RWPE1 (cell line): ENCODE results near the gene SLC35A5.

Experiments used
- CTCF ChIA-PET: fragments of 350-600 bp; sonication (Branson Sonifier 250); formaldehyde crosslinking; extraction: SDS; loops from one replicate; lab custom pipeline; 2021; lab: Yijun Ruan, JAX
- POLR2A ChIA-PET: fragments of 400-600 bp; formaldehyde crosslinking; extraction: SDS; loops from one replicate; lab custom pipeline; 2020; ENCODE audit warnings: antibody characterized with exemption; ENCODE audit not compliant: low non-redundant PET; lab: Yijun Ruan, JAX
- DNase-seq: peaks from one replicate; pipeline ENCODE4 v3.0.0; 2012; ENCODE audit warnings: low spot score
- H3K27ac ChIP-seq: fragments of 450-650 bp; 2 replicates; pipeline ENCODE4 v1.5.1; 2017
- TF ChIP-seq, protein P1 (sequence below): fragments of 450-650 bp; conservative IDR thresholded peaks from 2 replicates; pipeline ENCODE4 v1.5.1; 2017; ENCODE audit warnings: low read depth, mild to moderate bottlenecking

SLC35A5 gene

GRCh38 chr3:112569265-112569664 is 7.4 kb downstream of the SLC35A5 start:
- no peak for DNase-seq
- no peak overlapping the region for H3K27ac ChIP-seq
- ChIA-PET POLR2A (no interaction called here), CTCF (interaction anchor here (0.7 to 1.4 kb wide), 2 partner anchors 13 to 578 kb away, joined by 3 to 8 read pairs; no protein-coding TSS in a partner anchor)
- TF ChIP-seq, protein P1, sequence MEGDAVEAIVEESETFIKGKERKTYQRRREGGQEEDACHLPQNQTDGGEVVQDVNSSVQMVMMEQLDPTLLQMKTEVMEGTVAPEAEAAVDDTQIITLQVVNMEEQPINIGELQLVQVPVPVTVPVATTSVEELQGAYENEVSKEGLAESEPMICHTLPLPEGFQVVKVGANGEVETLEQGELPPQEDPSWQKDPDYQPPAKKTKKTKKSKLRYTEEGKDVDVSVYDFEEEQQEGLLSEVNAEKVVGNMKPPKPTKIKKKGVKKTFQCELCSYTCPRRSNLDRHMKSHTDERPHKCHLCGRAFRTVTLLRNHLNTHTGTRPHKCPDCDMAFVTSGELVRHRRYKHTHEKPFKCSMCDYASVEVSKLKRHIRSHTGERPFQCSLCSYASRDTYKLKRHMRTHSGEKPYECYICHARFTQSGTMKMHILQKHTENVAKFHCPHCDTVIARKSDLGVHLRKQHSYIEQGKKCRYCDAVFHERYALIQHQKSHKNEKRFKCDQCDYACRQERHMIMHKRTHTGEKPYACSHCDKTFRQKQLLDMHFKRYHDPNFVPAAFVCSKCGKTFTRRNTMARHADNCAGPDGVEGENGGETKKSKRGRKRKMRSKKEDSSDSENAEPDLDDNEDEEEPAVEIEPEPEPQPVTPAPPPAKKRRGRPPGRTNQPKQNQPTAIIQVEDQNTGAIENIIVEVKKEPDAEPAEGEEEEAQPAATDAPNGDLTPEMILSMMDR, result no peak

GRCh38 chr3:112572701-112573100 is 10.9 kb downstream of the SLC35A5 start:
- H3K27ac ChIP-seq, result no peak overlapping the region
- TF ChIP-seq, protein P1, result no peak
- CTCF ChIA-PET, result no interaction called here
- DNase-seq, result no peak
- POLR2A ChIA-PET, result no interaction called here

- DNase-seq, result no peak
- no peak overlapping the region for H3K27ac ChIP-seq
- ChIA-PET POLR2A (no interaction called here), CTCF (interaction anchor here (0.6 kb wide), 1 partner anchor 393 kb away, joined by 8 read pairs; no protein-coding TSS in a partner anchor)
- TF ChIP-seq, protein P1, result no peak
Observed at GRCh38 chr3:112579232-112579631, 17.4 kb downstream of the SLC35A5 start.

DNA sequence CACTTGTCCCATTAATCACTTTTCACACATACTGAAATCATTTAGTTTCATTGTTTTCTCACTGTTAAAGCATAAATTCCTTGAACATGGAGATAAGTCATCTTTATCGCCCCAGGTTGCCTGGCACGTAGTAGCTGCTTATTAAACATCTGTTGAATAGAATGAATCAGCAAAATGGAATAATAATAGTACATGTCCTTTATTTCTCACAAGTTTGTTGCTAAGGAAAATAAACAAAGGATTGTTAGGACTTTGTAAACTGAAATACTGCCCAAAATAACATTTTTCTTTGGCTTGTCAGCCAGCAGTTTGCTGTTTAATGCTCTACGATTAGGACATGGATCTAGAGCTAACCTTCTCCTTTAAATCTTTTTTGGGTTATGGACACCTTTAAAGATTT is 17.9 kb downstream of the SLC35A5 start:
- CTCF ChIA-PET, result no interaction called here
- DNase-seq, result no peak
- POLR2A ChIA-PET, result no interaction called here
- no peak overlapping the region for H3K27ac ChIP-seq
- TF ChIP-seq, protein P1, result no peak

- DNase-seq, result no peak
- CTCF ChIA-PET, result interaction anchor here (0.6 to 1.8 kb wide), 13 partner anchors 13 to 409 kb away, joined by 3 to 8 read pairs (median 4); partner anchors contain the start of gene GTPBP8
- POLR2A ChIA-PET, result no interaction called here
- TF ChIP-seq, protein P1, result peak; percentile 62
- H3K27ac ChIP-seq, result no peak overlapping the region
Observed at GRCh38 chr3:112582244-112582874, 20.5 kb downstream of the SLC35A5 start.

DNA sequence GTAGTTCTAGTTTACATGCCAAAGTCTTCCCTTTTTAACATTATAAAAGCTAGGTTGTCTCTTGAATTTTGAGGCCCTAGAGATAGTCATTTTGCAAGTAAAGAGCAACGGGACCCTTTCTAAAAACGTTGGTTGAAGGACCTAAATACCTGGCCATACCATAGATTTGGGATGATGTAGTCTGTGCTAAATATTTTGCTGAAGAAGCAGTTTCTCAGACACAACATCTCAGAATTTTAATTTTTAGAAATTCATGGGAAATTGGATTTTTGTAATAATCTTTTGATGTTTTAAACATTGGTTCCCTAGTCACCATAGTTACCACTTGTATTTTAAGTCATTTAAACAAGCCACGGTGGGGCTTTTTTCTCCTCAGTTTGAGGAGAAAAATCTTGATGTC is 21.3 kb downstream of the SLC35A5 start:
- ChIA-PET POLR2A (no interaction called here), CTCF (interaction anchor here (0.9 to 1.4 kb wide), 6 partner anchors 59 to 408 kb away, joined by 3 to 6 read pairs (median 5); partner anchors contain the start of gene GTPBP8)
- DNase-seq, result no peak
- H3K27ac ChIP-seq, result no peak overlapping the region
- TF ChIP-seq, protein P1, result no peak
